Endodermal cell (in vitro differentiated cells): ENCODE data around the gene MYD88. TPM values are rescaled to one million over a fixed set of nuclear protein-coding genes. Genes with fewer than 3 reads are reported as not detected.
A peak's percentile ranks its signal among the peaks of the same experiment; 100 is the strongest.

ENCODE experiments used
- DNase-seq: peaks from one replicate; pipeline ENCODE4 v3.0.0-alpha.2; 2017
- H3K27ac ChIP-seq: 2 replicates; pipeline ENCODE4 v1.5.1; 2013; ENCODE audit warnings: mild to moderate bottlenecking, low read depth, low read length, moderate library complexity
- H3K27me3 ChIP-seq: 2 replicates; pipeline ENCODE4 v1.6.1; 2013; ENCODE audit warnings: mild to moderate bottlenecking, low read length, moderate library complexity; ENCODE audit not compliant: insufficient read depth, control insufficient read depth, poor library complexity, severe bottlenecking
- H3K36me3 ChIP-seq: 2 replicates; pipeline ENCODE4 v1.7.0; 2013; ENCODE audit warnings: mild to moderate bottlenecking, low read length, moderate library complexity; ENCODE audit not compliant: control insufficient read depth, insufficient read depth
- H3K4me1 ChIP-seq: one replicate; pipeline ENCODE4 v1.7.0; 2013; ENCODE audit warnings: low read length; ENCODE audit not compliant: control insufficient read depth, insufficient read depth
- H3K4me3 ChIP-seq: 2 replicates; pipeline ENCODE4 v1.5.1; 2013; ENCODE audit warnings: mild to moderate bottlenecking, low read length, moderate library complexity
- H3K9ac ChIP-seq: 2 replicates; pipeline ENCODE4 v1.6.1; 2013; ENCODE audit warnings: mild to moderate bottlenecking, low read length, moderate library complexity; ENCODE audit not compliant: poor library complexity, severe bottlenecking; ENCODE audit errors: extremely low read depth
- H3K9me3 ChIP-seq: 2 replicates; pipeline ENCODE4 v1.6.1; 2013; ENCODE audit warnings: mild to moderate bottlenecking, low read length, moderate library complexity; ENCODE audit not compliant: control insufficient read depth
- H3K27ac Mint-ChIP-seq: 2 replicates; pipeline ENCODE4 v1.8.0; 2020; ENCODE audit warnings: mixed read lengths
- H3K27me3 Mint-ChIP-seq: 2 replicates; pipeline ENCODE4 v1.8.0; 2021; ENCODE audit warnings: mild to moderate bottlenecking, mixed read lengths; ENCODE audit not compliant: insufficient read depth
- H3K36me3 Mint-ChIP-seq: 2 replicates; pipeline ENCODE4 v1.8.0; 2020; ENCODE audit warnings: low read depth, mixed read lengths
- H3K4me1 Mint-ChIP-seq: 2 replicates; pipeline ENCODE4 v1.8.0; 2020; ENCODE audit warnings: mixed read lengths
- H3K4me3 Mint-ChIP-seq: 2 replicates; pipeline ENCODE4 v1.8.0; 2020; ENCODE audit warnings: mild to moderate bottlenecking, moderate library complexity, mixed read lengths
- H3K9me3 Mint-ChIP-seq: 2 replicates; pipeline ENCODE4 v1.8.0; 2020; ENCODE audit warnings: mild to moderate bottlenecking, mixed read lengths
- WGBS, 2 experiments: methylation state at CpG; one replicate each; pipeline versions ENCODE4 v1.1.5 to v1.1.7; 2013; ENCODE audit warnings: missing lambda C conversion rate in 2 of 2, mixed read lengths in 1 of 2; ENCODE audit not compliant: insufficient coverage in 1 of 2, insufficient read length in 1 of 2; 5-methylcytosine and 5-hydroxymethylcytosine counted together
- total RNA-seq, 2 donors: library from RNA; stranded (reverse); fragmentation: NEBNext Ultra II Directional in 1 of 2; extraction: Animal tissue kit (Norgen Biotek cat#: 25700) in 1 of 2; gene quantifications; 2 replicates in 1 of 2; 3 replicates in 1 of 2; pipeline ENCODE4 v1.2.1, GENCODE V29; 2021
- TF ChIP-seq, protein P1 (sequence below): fragments of 200-600 bp; sonication (generic); conservative IDR thresholded peaks from 2 replicates; pipeline ENCODE4 v1.5.0; 2021; ENCODE audit warnings: antibody characterized with exemption, mild to moderate bottlenecking

Gene MYD88
- total RNA-seq, 2 donors from 2014 or later = 16.2 to 18.8 TPM

DNA sequence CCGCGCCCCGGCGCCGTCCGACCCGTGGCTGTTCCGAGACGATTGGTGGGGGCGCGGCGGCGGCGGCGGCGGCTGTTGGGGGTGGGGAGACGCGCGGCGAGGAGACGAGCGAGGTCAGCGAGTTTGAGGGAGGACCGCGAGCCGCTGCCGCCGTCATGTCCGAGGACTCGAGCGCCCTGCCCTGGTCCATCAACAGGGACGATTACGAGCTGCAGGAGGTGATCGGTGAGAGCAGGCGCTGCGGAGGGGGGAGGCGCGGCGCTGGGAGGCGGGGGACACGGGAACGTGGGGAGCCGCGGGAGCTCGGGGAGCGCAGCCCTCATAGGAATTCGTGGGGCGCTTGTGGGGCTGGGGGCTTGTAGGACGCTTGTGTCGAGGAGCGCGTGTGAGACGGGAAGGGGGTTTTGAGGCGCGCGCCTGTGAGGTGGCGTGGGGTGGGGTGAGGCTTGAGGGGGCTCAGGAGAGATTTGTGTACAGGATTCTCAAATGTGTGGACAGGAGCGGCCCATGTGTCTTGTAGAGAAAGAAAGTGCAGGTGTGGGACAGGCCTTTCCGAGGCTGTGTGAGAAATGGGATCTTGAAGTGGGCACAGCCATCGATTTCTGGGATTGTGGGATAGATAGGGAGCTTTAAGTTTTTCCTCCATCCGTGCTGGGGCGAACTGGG is 27.4 kb downstream of the MYD88 start:
- WGBS, 2 experiments = 1 to 12% methylated on average over 4 to 62 of the region's 62 CpGs
- H3K4me1 Mint-ChIP-seq = peaks cover 9% of the 10 kb centered on the region
- Histone ChIP-seq H3K9me3 (no peaks in the 10 kb centered on the region), H3K27ac (peak overlapping the region; percentile 94), H3K4me3 (peak overlapping the region; percentile 88), H3K36me3 (no peaks in the 10 kb centered on the region), H3K9ac (peak overlapping the region; percentile 63), H3K4me1 (no peaks in the 10 kb centered on the region), H3K27me3 (no peaks in the 10 kb centered on the region)
- peak; percentile 63 for DNase-seq
- no peaks in the 10 kb centered on the region for H3K9me3 Mint-ChIP-seq
- TF ChIP-seq, protein P1, sequence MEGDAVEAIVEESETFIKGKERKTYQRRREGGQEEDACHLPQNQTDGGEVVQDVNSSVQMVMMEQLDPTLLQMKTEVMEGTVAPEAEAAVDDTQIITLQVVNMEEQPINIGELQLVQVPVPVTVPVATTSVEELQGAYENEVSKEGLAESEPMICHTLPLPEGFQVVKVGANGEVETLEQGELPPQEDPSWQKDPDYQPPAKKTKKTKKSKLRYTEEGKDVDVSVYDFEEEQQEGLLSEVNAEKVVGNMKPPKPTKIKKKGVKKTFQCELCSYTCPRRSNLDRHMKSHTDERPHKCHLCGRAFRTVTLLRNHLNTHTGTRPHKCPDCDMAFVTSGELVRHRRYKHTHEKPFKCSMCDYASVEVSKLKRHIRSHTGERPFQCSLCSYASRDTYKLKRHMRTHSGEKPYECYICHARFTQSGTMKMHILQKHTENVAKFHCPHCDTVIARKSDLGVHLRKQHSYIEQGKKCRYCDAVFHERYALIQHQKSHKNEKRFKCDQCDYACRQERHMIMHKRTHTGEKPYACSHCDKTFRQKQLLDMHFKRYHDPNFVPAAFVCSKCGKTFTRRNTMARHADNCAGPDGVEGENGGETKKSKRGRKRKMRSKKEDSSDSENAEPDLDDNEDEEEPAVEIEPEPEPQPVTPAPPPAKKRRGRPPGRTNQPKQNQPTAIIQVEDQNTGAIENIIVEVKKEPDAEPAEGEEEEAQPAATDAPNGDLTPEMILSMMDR = no peak
- no peaks in the 10 kb centered on the region for H3K36me3 Mint-ChIP-seq
- peak overlapping the region; percentile 100 for H3K27ac Mint-ChIP-seq
- H3K4me3 Mint-ChIP-seq = peak overlapping the region; percentile 90
- H3K27me3 Mint-ChIP-seq = no peaks in the 10 kb centered on the region

DNA sequence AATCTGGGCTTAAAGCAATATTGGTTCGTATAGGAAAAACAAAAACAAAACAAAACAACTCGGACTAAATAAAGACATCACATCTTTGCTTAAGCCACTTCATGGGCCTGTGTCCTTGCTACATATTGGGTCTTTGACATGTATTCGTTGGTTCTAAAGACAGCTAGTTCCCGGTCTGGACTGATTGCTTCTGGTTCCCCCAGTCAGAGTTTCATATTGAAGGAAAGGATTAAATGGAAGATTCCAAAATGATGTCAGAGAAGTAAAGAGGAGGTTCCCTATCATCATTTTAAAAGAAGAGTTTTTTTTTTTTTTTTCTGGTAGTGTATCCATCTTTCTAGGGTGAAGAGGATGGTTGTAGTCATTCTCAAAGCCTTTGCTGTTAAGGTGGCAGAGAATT is 29.1 kb downstream of the MYD88 start:
- peak overlapping the region; percentile 88 for H3K4me3 ChIP-seq
- H3K9ac ChIP-seq = no peak overlapping the region
- peaks cover 9% of the 10 kb centered on the region for H3K4me1 Mint-ChIP-seq
- H3K27ac ChIP-seq = no peak overlapping the region
- DNase-seq = no peak
- TF ChIP-seq, protein P1 = no peak
- H3K27me3 ChIP-seq = no peaks in the 10 kb centered on the region
- H3K4me1 ChIP-seq = no peaks in the 10 kb centered on the region
- no peaks in the 10 kb centered on the region for H3K36me3 ChIP-seq
- H3K9me3 Mint-ChIP-seq = no peaks in the 10 kb centered on the region
- 94 to 96% methylated on average over 3 to 4 of the region's 4 CpGs for WGBS, 2 experiments
- H3K9me3 ChIP-seq = no peaks in the 10 kb centered on the region
- H3K27me3 Mint-ChIP-seq = no peaks in the 10 kb centered on the region
- H3K4me3 Mint-ChIP-seq = no peak overlapping the region
- H3K27ac Mint-ChIP-seq = no peak overlapping the region
- H3K36me3 Mint-ChIP-seq = no peaks in the 10 kb centered on the region

DNA sequence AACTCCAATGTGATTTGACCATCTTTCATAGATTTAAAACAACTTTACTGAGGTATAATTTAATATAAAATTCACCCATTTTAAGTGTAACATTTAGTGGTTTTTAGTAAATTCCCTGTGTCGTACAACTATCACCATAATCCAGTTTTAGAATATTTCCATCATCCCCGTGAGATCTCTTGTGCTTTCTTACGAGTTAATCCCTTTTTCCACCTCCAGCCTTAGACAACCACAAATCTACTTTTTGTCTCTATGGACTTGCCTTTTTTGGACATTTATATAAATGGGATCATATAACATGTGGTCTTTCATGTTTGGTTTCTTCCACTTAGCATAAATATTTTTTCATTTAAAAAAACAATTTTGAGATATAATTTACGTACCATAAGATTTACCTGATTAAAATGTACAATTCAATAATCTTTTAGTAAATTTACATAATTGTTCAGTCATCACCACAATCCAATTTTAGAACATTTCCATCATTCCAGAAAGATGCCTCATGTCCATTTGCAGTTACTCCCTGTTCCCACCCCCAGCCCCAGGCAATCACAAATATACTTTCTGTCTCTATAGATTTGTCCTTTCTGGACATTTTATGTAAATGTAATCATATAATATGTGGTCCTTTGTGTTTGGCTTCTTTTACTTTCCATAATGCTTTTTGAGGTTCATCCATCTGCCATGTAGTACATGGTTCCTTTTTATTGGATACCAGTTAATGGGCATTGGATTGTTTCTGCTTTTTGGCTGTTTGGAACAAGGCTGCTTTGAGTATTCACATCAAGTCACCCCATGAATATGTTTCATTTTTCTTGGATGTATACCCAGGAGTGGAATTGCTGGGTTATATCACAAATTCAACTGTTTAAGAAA is 29.9 kb downstream of the MYD88 start:
- H3K36me3 ChIP-seq = no peaks in the 10 kb centered on the region
- no peaks in the 10 kb centered on the region for H3K4me1 ChIP-seq
- no peak overlapping the region for H3K9ac ChIP-seq
- H3K36me3 Mint-ChIP-seq = no peaks in the 10 kb centered on the region
- WGBS, 2 experiments = 80 to 96% methylated on average over 1 to 3 of the region's 4 CpGs
- no peaks in the 10 kb centered on the region for H3K9me3 Mint-ChIP-seq
- no peaks in the 10 kb centered on the region for H3K9me3 ChIP-seq
- no peak overlapping the region for H3K4me3 ChIP-seq
- H3K27me3 Mint-ChIP-seq = no peaks in the 10 kb centered on the region
- no peak for DNase-seq
- no peak overlapping the region for H3K27ac Mint-ChIP-seq
- no peak overlapping the region for H3K4me3 Mint-ChIP-seq
- no peak overlapping the region for H3K27ac ChIP-seq
- TF ChIP-seq, protein P1 = no peak
- H3K4me1 Mint-ChIP-seq = peaks cover 15% of the 10 kb centered on the region
- H3K27me3 ChIP-seq = no peaks in the 10 kb centered on the region
